Peyer's patch (tissue), 4 donors: ENCODE results near the gene AZIN2. TPM values are rescaled to one million over a fixed set of nuclear protein-coding genes. Genes with fewer than 3 reads are reported as not detected.

ENCODE experiments used
- DNase-seq, 3 donors: peaks; one replicate each; pipeline ENCODE4 v3.0.0-alpha.2; 2017 to 2019
- H3K27ac ChIP-seq, 4 donors: fragments of 200-600 bp; sonication (generic); one replicate each; pipeline ENCODE4 v1.5.1; 2016 to 2019
- H3K27me3 ChIP-seq, 2 donors: fragments of 200-600 bp; sonication (generic); one replicate each; pipeline ENCODE4 v1.5.1; 2019
- H3K36me3 ChIP-seq, 3 donors: fragments of 200-600 bp; sonication (generic); one replicate each; pipeline ENCODE4 v1.5.1; 2016 to 2019
- H3K4me1 ChIP-seq, 4 donors: fragments of 200-600 bp; sonication (generic); one replicate each; pipeline ENCODE4 v1.5.1; 2016 to 2019
- H3K4me3 ChIP-seq, 4 donors: fragments of 200-600 bp; sonication (generic); 1 replicate in 3 of 4; 2 replicates in 1 of 4; pipeline ENCODE4 v1.5.1; 2016 to 2019; ENCODE audit warnings: mild to moderate bottlenecking in 1 of 4
- H3K9me3 ChIP-seq, 4 donors: fragments of 200-600 bp; sonication (generic); one replicate each; pipeline ENCODE4 v1.5.1; 2016 to 2019; ENCODE audit warnings: mild to moderate bottlenecking in 1 of 4
- CTCF ChIP-seq, 6 experiments: fragments of 450-650 bp in 4 of 6; fragments of 200-600 bp in 2 of 6; sonication (generic) in 1 of 6; IDR thresholded peaks; one replicate each; pipeline ENCODE4 v1.5.1; 2017 to 2019; ENCODE audit warnings: antibody characterized with exemption in 6 of 6, mild to moderate bottlenecking in 3 of 6, moderate library complexity in 1 of 6
- POLR2A ChIP-seq, 2 donors: fragments of 450-650 bp; IDR thresholded peaks; one replicate each; pipeline ENCODE4 v1.5.1; 2017; ENCODE audit warnings: antibody characterized with exemption in 2 of 2, mild to moderate bottlenecking in 2 of 2, moderate library complexity in 2 of 2
- total RNA-seq, 4 donors: library from RNA; depleted of rRNA; stranded (reverse); fragments of >200 nt; gene quantifications; one replicate each; pipeline ENCODE4 v1.1.0, GENCODE V29; 2016

Gene AZIN2
- total RNA-seq, 4 donors from 2014 or later = 0.95 to 26.4 (median 2.2) TPM

GRCh38 chr1:33159577-33159976, 78.6 kb downstream of the AZIN2 start:
- H3K9me3 ChIP-seq = no peaks in the 10 kb centered on the region
- no peak for DNase-seq

GRCh38 chr1:33161061-33161681, 80.2 kb downstream of the AZIN2 start:
- Histone ChIP-seq H3K9me3 (no peaks in the 10 kb centered on the region), H3K4me1 (peaks cover 0 to 9% (median 0%) of the 10 kb centered on the region in 4 donors), H3K27ac (no peak overlapping the region), H3K36me3 (peaks cover 0 to 18% (median 0%) of the 10 kb centered on the region in 3 donors), H3K27me3 (no peaks in the 10 kb centered on the region), H3K4me3 (no peak overlapping the region)
- TF ChIP-seq CTCF (IDR thresholded peaks at IDR 0.05) (no peak), POLR2A (IDR thresholded peaks at IDR 0.05) (no peak)
- DNase-seq = no peak

More at GRCh38 chr1:33159577-33159976, 78.6 kb downstream of the AZIN2 start:
- Histone ChIP-seq H3K36me3 (peaks cover 0 to 18% (median 0%) of the 10 kb centered on the region in 3 donors), H3K4me3 (no peak overlapping the region), H3K27me3 (no peaks in the 10 kb centered on the region), H3K27ac (no peak overlapping the region), H3K4me1 (peaks cover 0 to 9% (median 0%) of the 10 kb centered on the region in 4 donors)
- TF ChIP-seq CTCF (IDR thresholded peaks at IDR 0.05) (no peak), POLR2A (IDR thresholded peaks at IDR 0.05) (no peak)

GRCh38 chr1:33162141-33162540, 81.2 kb downstream of the AZIN2 start:
- Histone ChIP-seq H3K9me3 (no peaks in the 10 kb centered on the region), H3K4me3 (no peak overlapping the region), H3K27ac (no peak overlapping the region), H3K36me3 (peaks cover 0 to 18% (median 0%) of the 10 kb centered on the region in 3 donors), H3K27me3 (no peaks in the 10 kb centered on the region), H3K4me1 (peaks cover 0 to 9% (median 0%) of the 10 kb centered on the region in 4 donors)
- no peak for DNase-seq
- no peak for TF ChIP-seq CTCF (IDR thresholded peaks at IDR 0.05)
- no peak for TF ChIP-seq POLR2A (IDR thresholded peaks at IDR 0.05)

GRCh38 chr1:33163621-33164519, 82.9 kb downstream of the AZIN2 start:
- no peaks in the 10 kb centered on the region for H3K27me3 ChIP-seq
- H3K9me3 ChIP-seq = no peaks in the 10 kb centered on the region
- peaks cover 0 to 6% (median 0%) of the 10 kb centered on the region in 3 donors for H3K36me3 ChIP-seq
- H3K27ac ChIP-seq = no peak overlapping the region
- TF ChIP-seq POLR2A (IDR thresholded peaks at IDR 0.05) (no peak), CTCF (IDR thresholded peaks at IDR 0.05) (no peak)
- DNase-seq = no peak
- H3K4me1 ChIP-seq = peaks cover 0 to 9% (median 0%) of the 10 kb centered on the region in 4 donors
- no peak overlapping the region for H3K4me3 ChIP-seq

- peaks cover 0 to 9% (median 0%) of the 10 kb centered on the region in 4 donors for H3K4me1 ChIP-seq
- H3K27ac ChIP-seq = no peak overlapping the region
- TF ChIP-seq CTCF (IDR thresholded peaks at IDR 0.05) (no peak), POLR2A (IDR thresholded peaks at IDR 0.05) (no peak)
- H3K36me3 ChIP-seq = no peaks in the 10 kb centered on the region
- no peak overlapping the region for H3K4me3 ChIP-seq
- H3K27me3 ChIP-seq = no peaks in the 10 kb centered on the region
- no peak for DNase-seq
- H3K9me3 ChIP-seq = no peaks in the 10 kb centered on the region
Observed at GRCh38 chr1:33165209-33165608, 84.3 kb downstream of the AZIN2 start.
